IMR-90 (cell line): Measurements from ENCODE around the gene PRKAR1A. TPM values are rescaled to one million over a fixed set of nuclear protein-coding genes. Genes with fewer than 3 reads are reported as not detected.

Experiments
- ATAC-seq: fragments of 200-7000 bp; cut with Tn5 transposase; 2 replicates; pipeline ENCODE4 v1.9.1; 2020; ENCODE audit warnings: low read depth, mild to moderate bottlenecking, moderate library complexity
- BruUV-seq: library from RNA; stranded (reverse); fragments of 400-500 nt; replicated peaks from 2 replicates; lab custom pipeline; 2021; lab: Mats Ljungman, UMichigan
- CTCF ChIA-PET: fragments of 300-600 bp; formaldehyde crosslinking; extraction: SDS; loops from one replicate; lab custom pipeline; 2021; ENCODE audit warnings: antibody characterized with exemption; lab: Yijun Ruan, JAX
- POLR2A ChIA-PET: fragments of 300-600 bp; sonication (Branson Sonifier 250); formaldehyde crosslinking; loops from one replicate; lab custom pipeline; 2022; ENCODE audit warnings: antibody characterized with exemption; ENCODE audit not compliant: unreplicated experiment; lab: Charles Lee
- DNase-seq: peaks from one replicate; pipeline ENCODE4 v3.0.0; 2013
- H2AFZ ChIP-seq: replicated peaks from 2 replicates; pipeline ENCODE3; 2013; ENCODE audit warnings: low read length, mild to moderate bottlenecking; ENCODE audit not compliant: poor library complexity
- H2AK5ac ChIP-seq: 2 replicates; pipeline ENCODE4 v1.6.1; 2013; ENCODE audit warnings: low read depth, low read length, inconsistent platforms
- H2AK9ac ChIP-seq: replicated peaks from 2 replicates; pipeline ENCODE3; 2013; ENCODE audit warnings: mild to moderate bottlenecking, low read depth, low read length, moderate library complexity; ENCODE audit not compliant: poor library complexity
- H2BK120ac ChIP-seq: 2 replicates; pipeline ENCODE4 v1.6.1; 2013; ENCODE audit warnings: low read depth, low read length, inconsistent platforms
- H2BK15ac ChIP-seq: 3 replicates; pipeline ENCODE4 v1.6.1; 2013; ENCODE audit warnings: low read depth, low read length, inconsistent platforms
- H2BK20ac ChIP-seq: 2 replicates; pipeline ENCODE4 v1.6.1; 2013; ENCODE audit warnings: low read depth, mild to moderate bottlenecking, inconsistent platforms, low read length, moderate library complexity
- H2BK5ac ChIP-seq: 2 replicates; pipeline ENCODE4 v1.6.1; 2013; ENCODE audit warnings: mild to moderate bottlenecking, low read depth, low read length, inconsistent platforms; ENCODE audit not compliant: poor library complexity, severe bottlenecking
- H3K14ac ChIP-seq: replicated peaks from 2 replicates; pipeline ENCODE4 v1.6.1; 2013; ENCODE audit warnings: low read depth, low read length, inconsistent platforms
- H3K18ac ChIP-seq: 2 replicates; pipeline ENCODE4 v1.6.1; 2013; ENCODE audit warnings: low read depth, low read length, control low read depth
- H3K23ac ChIP-seq: 2 replicates; pipeline ENCODE4 v1.6.1; 2013; ENCODE audit warnings: low read depth, low read length, inconsistent platforms
- H3K27ac ChIP-seq: 2 replicates; pipeline ENCODE4 v1.5.1; 2013; ENCODE audit warnings: mild to moderate bottlenecking, control low read depth, low read length; ENCODE audit not compliant: insufficient read depth
- H3K27me3 ChIP-seq: 2 replicates; pipeline ENCODE4 v1.6.1; 2013; ENCODE audit warnings: low read length; ENCODE audit not compliant: control insufficient read depth, insufficient read depth
- H3K36me3 ChIP-seq: 2 replicates; pipeline ENCODE4 v1.6.1; 2013; ENCODE audit warnings: low read length, mixed read lengths; ENCODE audit not compliant: control insufficient read depth, insufficient read depth
- H3K4ac ChIP-seq: 2 replicates; pipeline ENCODE4 v1.6.1; 2013; ENCODE audit warnings: low read depth, low read length, inconsistent platforms
- H3K4me1 ChIP-seq: 2 replicates; pipeline ENCODE4 v1.6.1; 2013; ENCODE audit warnings: low read length, mixed read lengths; ENCODE audit not compliant: control insufficient read depth, insufficient read depth
- H3K4me2 ChIP-seq: 2 replicates; pipeline ENCODE4 v1.6.1; 2013; ENCODE audit warnings: low read depth, mild to moderate bottlenecking, control low read depth, low read length, moderate library complexity
- H3K4me3 ChIP-seq: 2 replicates; pipeline ENCODE4 v1.5.1; 2013; ENCODE audit warnings: low read depth, mild to moderate bottlenecking, control low read depth, low read length, moderate library complexity; ENCODE audit not compliant: insufficient read depth
- H3K56ac ChIP-seq: 2 replicates; pipeline ENCODE4 v1.6.1; 2013; ENCODE audit warnings: low read length, inconsistent platforms; ENCODE audit not compliant: insufficient read depth; ENCODE audit errors: extremely low read depth
- H3K79me1 ChIP-seq, 2 experiments: 2 replicates each; pipeline ENCODE4 v1.6.1; 2013; ENCODE audit warnings: low read length in 2 of 2, inconsistent platforms in 1 of 2, low read depth in 1 of 2
- H3K9ac ChIP-seq: 2 replicates; pipeline ENCODE4 v1.6.1; 2013; ENCODE audit warnings: low read depth, low read length, control low read depth
- H3K9me1 ChIP-seq: 2 replicates; pipeline ENCODE4 v1.6.1; 2013; ENCODE audit warnings: low read length, inconsistent platforms; ENCODE audit not compliant: insufficient read depth
- H3K9me3 ChIP-seq: 2 replicates; pipeline ENCODE4 v1.6.1; 2013; ENCODE audit warnings: low read length; ENCODE audit not compliant: control insufficient read depth, insufficient read depth
- H4K20me1 ChIP-seq: 2 replicates; pipeline ENCODE4 v1.6.1; 2013; ENCODE audit warnings: low read length, inconsistent platforms; ENCODE audit not compliant: insufficient read depth
- H4K5ac ChIP-seq: 2 replicates; pipeline ENCODE4 v1.6.1; 2013; ENCODE audit warnings: mild to moderate bottlenecking, low read depth, low read length, control low read depth
- H4K8ac ChIP-seq, 2 experiments: 2 replicates each; pipeline ENCODE4 v1.6.1; 2013; ENCODE audit warnings: low read depth in 2 of 2, low read length in 2 of 2, control low read depth in 1 of 2, inconsistent platforms in 1 of 2
- H4K91ac ChIP-seq: 2 replicates; pipeline ENCODE4 v1.6.1; 2013; ENCODE audit warnings: low read depth, low read length, inconsistent platforms; ENCODE audit not compliant: insufficient read depth
- BHLHE40 ChIP-seq: fragments of 150-350 bp; IDR thresholded peaks from 2 replicates; pipeline ENCODE4 v1.6.1; 2016; ENCODE audit warnings: mild to moderate bottlenecking, low read depth, low read length
- CEBPB ChIP-seq: IDR thresholded peaks from 2 replicates; pipeline ENCODE4 v1.6.1; 2012; ENCODE audit warnings: low read depth, low read length, improper control_type of control experiment
- CHD1 ChIP-seq: IDR thresholded peaks from 2 replicates; pipeline ENCODE4 v1.6.1; 2012; ENCODE audit warnings: low read depth, low read length, improper control_type of control experiment
- FOS ChIP-seq: fragments of 150-350 bp; IDR thresholded peaks from 2 replicates; pipeline ENCODE4 v1.6.1; 2016; ENCODE audit warnings: low read depth, low read length
- MAFK ChIP-seq: IDR thresholded peaks from 2 replicates; pipeline ENCODE4 v1.6.1; 2012; ENCODE audit warnings: low read depth, low read length, improper control_type of control experiment
- MAZ ChIP-seq: IDR thresholded peaks from 2 replicates; pipeline ENCODE4 v1.6.1; 2012; ENCODE audit warnings: low read depth, mild to moderate bottlenecking, low read length, improper control_type of control experiment, moderate library complexity, borderline replicate concordance
- NFE2L2 ChIP-seq: fragments of 150-350 bp; IDR thresholded peaks from 2 replicates; pipeline ENCODE4 v1.6.1; 2016; ENCODE audit warnings: low read depth, mild to moderate bottlenecking, low read length
- POLR2A ChIP-seq: IDR thresholded peaks from 2 replicates; pipeline ENCODE4 v1.6.1; 2012; ENCODE audit warnings: mild to moderate bottlenecking, low read depth, low read length
- RAD21 ChIP-seq: IDR thresholded peaks from 2 replicates; pipeline ENCODE4 v1.6.1; 2012; ENCODE audit warnings: low read length, improper control_type of control experiment
- RFX5 ChIP-seq: IDR thresholded peaks from 2 replicates; pipeline ENCODE4 v1.8.0; 2012; ENCODE audit warnings: low read depth, mild to moderate bottlenecking, low read length, moderate library complexity
- SMC3 ChIP-seq: fragments of 150-350 bp; IDR thresholded peaks from 2 replicates; pipeline ENCODE4 v1.6.1; 2016; ENCODE audit warnings: low read depth, mild to moderate bottlenecking, antibody characterized with exemption, low read length, moderate library complexity
- WGBS, 2 experiments: methylation state at CpG; one replicate each; pipeline versions ENCODE4 v1.1.5 to v1.1.7; 2013; ENCODE audit warnings: missing lambda C conversion rate in 2 of 2; ENCODE audit not compliant: insufficient read length in 1 of 2; ENCODE audit errors: extremely low coverage in 2 of 2; 5-methylcytosine and 5-hydroxymethylcytosine counted together
- dilution Hi-C: fragments of 300-500 bp; cut with HindIII; formaldehyde crosslinking; loops from one replicate; pipeline ENCODE4 v1.14.3; 2018; ENCODE audit warnings: low sequenced_read_pairs; ENCODE audit not compliant: unreplicated experiment
- in situ Hi-C: fragments of 300-500 bp; cut with MboI; formaldehyde crosslinking; loops from 3 replicates; pipeline ENCODE4 v1.14.3; 2019; ENCODE audit warnings: low sequenced_read_pairs, inconsistent platforms, mixed read lengths
- intact Hi-C: fragments of 100-400 bp; cut with micrococcal nuclease; formaldehyde crosslinking; loops from 2 replicates; pipeline ENCODE4 v1.10.0; 2022
- polyA plus RNA-seq, 3 experiments: library from polyadenylated mRNA; depleted of rRNA; stranded (reverse); fragments of >200 nt; gene quantifications; 2 replicates each; pipeline ENCODE4 v1.2.3, GENCODE V29; 2012; ENCODE audit warnings: low replicate concordance in 1 of 3
- total RNA-seq: library from RNA; depleted of rRNA; stranded (reverse); fragments of >200 nt; gene quantifications from 2 replicates; pipeline ENCODE4 v1.2.3, GENCODE V29; 2012
- TF ChIP-seq, protein P1 (sequence below): conservative IDR thresholded peaks from 2 replicates; pipeline ENCODE4 v1.5.1; 2012; ENCODE audit warnings: mild to moderate bottlenecking, low read depth, low read length, improper control_type of control experiment
- TF ChIP-seq, protein P2 (sequence below): fragments of 150-350 bp; IDR thresholded peaks from 2 replicates; pipeline ENCODE4 v1.6.1; 2017; ENCODE audit warnings: mild to moderate bottlenecking, antibody characterized with exemption, low read length, low read depth
- TF ChIP-seq, protein P3 (sequence below): fragments of 150-350 bp; IDR thresholded peaks from 2 replicates; pipeline ENCODE4 v1.6.1; 2016; ENCODE audit warnings: low read depth, mild to moderate bottlenecking, low read length, moderate library complexity, borderline replicate concordance

Gene PRKAR1A
- total and polyA plus RNA-seq, 2 of the 4 experiments (the other 2 are of a cell fraction), result 145 to 256 TPM

DNA sequence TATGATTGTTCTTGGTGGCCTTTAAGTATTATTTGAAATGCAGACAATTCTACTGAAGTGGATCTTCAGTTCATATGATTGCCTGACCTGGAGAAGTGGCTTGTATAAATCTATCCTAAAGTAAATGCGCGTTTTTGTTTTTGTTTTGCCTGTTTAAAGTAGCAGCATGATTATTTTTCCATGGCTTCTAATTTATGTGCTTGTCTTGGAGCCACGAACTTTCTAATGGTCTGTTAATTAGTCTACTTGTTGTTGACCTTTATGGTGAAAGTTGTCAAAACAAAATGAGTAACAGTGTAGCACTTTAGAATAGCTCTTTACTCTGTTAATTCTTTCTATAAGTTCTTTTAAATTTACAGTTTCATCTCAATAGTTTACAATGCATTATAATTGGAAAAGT is 1.7 kb downstream of the PRKAR1A start:
- peak overlapping the region; percentile 77 for H3K4me3 ChIP-seq
- no peaks in the 10 kb centered on the region for H3K27me3 ChIP-seq
- WGBS, 2 experiments, result no CpG with 5 or more reads among the region's 3 CpGs
- no peak overlapping the region for H3K18ac ChIP-seq
- no peaks in the 10 kb centered on the region for H3K9me3 ChIP-seq
- no peak for TF ChIP-seq MAFK
- no peak for TF ChIP-seq FOS
- no peak; the same call in none of the 2 replicates for TF ChIP-seq POLR2A
- no peak for TF ChIP-seq CEBPB
- TF ChIP-seq, protein P1, sequence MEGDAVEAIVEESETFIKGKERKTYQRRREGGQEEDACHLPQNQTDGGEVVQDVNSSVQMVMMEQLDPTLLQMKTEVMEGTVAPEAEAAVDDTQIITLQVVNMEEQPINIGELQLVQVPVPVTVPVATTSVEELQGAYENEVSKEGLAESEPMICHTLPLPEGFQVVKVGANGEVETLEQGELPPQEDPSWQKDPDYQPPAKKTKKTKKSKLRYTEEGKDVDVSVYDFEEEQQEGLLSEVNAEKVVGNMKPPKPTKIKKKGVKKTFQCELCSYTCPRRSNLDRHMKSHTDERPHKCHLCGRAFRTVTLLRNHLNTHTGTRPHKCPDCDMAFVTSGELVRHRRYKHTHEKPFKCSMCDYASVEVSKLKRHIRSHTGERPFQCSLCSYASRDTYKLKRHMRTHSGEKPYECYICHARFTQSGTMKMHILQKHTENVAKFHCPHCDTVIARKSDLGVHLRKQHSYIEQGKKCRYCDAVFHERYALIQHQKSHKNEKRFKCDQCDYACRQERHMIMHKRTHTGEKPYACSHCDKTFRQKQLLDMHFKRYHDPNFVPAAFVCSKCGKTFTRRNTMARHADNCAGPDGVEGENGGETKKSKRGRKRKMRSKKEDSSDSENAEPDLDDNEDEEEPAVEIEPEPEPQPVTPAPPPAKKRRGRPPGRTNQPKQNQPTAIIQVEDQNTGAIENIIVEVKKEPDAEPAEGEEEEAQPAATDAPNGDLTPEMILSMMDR, result no peak
- TF ChIP-seq, protein P2, sequence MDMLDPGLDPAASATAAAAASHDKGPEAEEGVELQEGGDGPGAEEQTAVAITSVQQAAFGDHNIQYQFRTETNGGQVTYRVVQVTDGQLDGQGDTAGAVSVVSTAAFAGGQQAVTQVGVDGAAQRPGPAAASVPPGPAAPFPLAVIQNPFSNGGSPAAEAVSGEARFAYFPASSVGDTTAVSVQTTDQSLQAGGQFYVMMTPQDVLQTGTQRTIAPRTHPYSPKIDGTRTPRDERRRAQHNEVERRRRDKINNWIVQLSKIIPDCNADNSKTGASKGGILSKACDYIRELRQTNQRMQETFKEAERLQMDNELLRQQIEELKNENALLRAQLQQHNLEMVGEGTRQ, result no peak
- no peak for TF ChIP-seq BHLHE40
- TF ChIP-seq RAD21, result no peak
- TF ChIP-seq NFE2L2, result no peak
- no peak for TF ChIP-seq RFX5
- TF ChIP-seq MAZ, result no peak
- TF ChIP-seq CHD1, result no peak
- TF ChIP-seq, protein P3, sequence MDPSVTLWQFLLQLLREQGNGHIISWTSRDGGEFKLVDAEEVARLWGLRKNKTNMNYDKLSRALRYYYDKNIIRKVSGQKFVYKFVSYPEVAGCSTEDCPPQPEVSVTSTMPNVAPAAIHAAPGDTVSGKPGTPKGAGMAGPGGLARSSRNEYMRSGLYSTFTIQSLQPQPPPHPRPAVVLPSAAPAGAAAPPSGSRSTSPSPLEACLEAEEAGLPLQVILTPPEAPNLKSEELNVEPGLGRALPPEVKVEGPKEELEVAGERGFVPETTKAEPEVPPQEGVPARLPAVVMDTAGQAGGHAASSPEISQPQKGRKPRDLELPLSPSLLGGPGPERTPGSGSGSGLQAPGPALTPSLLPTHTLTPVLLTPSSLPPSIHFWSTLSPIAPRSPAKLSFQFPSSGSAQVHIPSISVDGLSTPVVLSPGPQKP, result no peak
- TF ChIP-seq SMC3, result no peak
- H3K27ac ChIP-seq, result no peak overlapping the region
- intact Hi-C loops, result no loop called here
- no peak for DNase-seq
- no peak overlapping the region for H2BK20ac ChIP-seq
- peak overlapping the region; percentile 71 for H3K4me2 ChIP-seq
- H2BK5ac ChIP-seq, result peak overlapping the region; percentile 97
- no peak overlapping the region for H4K8ac ChIP-seq
- CTCF ChIA-PET, result no interaction called here
- H3K56ac ChIP-seq, result 0 out of 2 replicates have a peak overlapping the region, but pooled peaks have one; percentile 94
- H2AK5ac ChIP-seq, result no peak overlapping the region
- H3K23ac ChIP-seq, result peak overlapping the region; percentile 99; the same call in 1 of the 2 replicates
- H3K4me1 ChIP-seq, result peaks cover 1% of the 10 kb centered on the region; the same call in 1 of the 2 replicates
- H2BK120ac ChIP-seq, result no peak overlapping the region
- no peak for ATAC-seq
- no peak overlapping the region for H2AK9ac ChIP-seq
- H4K91ac ChIP-seq, result no peak overlapping the region
- no peak overlapping the region for H4K5ac ChIP-seq
- H3K14ac ChIP-seq, result no peak overlapping the region
- peaks cover 41% of the 10 kb centered on the region for H4K20me1 ChIP-seq
- H3K9ac ChIP-seq, result peak overlapping the region; percentile 98; the same call in 1 of the 2 replicates
- dilution Hi-C loops, result no loop called here
- POLR2A ChIA-PET, result no interaction called here
- H3K79me1 ChIP-seq, result peaks cover 8 to 35% of the 10 kb centered on the region in 2 experiments
- H2BK15ac ChIP-seq, result no peak overlapping the region
- no TSS peak for BruUV-seq
- in situ Hi-C loops, result no loop called here
- H3K9me1 ChIP-seq, result peaks cover 2% of the 10 kb centered on the region; the same call in 1 of the 2 replicates
- peaks cover 13% of the 10 kb centered on the region for H3K36me3 ChIP-seq
- H3K4ac ChIP-seq, result no peak overlapping the region
- H2AFZ ChIP-seq, result no peak overlapping the region
